CD1c-positive myeloid dendritic cell (primary cell): Measurements from ENCODE around the gene GRIN2C.

ENCODE experiments used
- DNase-seq: peaks from one replicate; pipeline ENCODE4 v3.0.0-alpha.2; 2016; ENCODE audit errors: extremely low spot score

The GRIN2C gene

DNA sequence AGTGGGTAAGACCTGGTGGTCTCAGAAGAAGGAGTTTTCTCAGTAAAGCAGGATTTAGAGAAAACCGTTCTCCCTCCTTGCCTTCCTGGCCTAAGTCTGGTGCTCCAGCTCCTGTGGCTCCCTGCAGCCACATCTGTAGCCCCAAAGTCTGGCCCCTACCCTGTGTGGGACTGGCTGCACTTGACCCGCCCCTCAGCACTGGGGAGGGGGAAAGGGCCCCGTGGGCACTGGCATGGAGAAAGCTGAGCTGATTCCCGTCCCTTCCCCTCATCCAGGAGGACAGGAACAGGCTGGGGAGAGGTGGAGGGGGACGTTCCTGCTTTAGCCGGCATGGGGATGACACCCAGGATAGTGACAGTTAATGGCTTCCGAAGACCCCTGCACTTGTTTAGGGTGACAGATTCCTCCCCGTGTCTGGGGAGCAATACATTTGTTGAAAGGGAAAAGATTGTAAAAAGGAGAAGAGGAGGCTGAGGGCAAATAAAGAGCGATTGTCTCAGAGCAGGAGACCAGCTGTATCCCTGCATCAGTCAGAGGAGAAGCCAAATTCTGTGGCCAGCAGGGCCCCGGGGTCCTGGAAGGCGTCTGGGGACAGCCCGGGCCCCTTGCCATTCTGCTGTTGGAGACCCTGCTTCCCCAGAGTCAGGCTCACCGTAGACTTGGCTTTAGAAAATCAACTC is 37.9 kb downstream of the GRIN2C start:
- no peak for DNase-seq

GRCh38 chr17:74819801-74820436 is 39.8 kb downstream of the GRIN2C start:
- no peak for DNase-seq

DNA sequence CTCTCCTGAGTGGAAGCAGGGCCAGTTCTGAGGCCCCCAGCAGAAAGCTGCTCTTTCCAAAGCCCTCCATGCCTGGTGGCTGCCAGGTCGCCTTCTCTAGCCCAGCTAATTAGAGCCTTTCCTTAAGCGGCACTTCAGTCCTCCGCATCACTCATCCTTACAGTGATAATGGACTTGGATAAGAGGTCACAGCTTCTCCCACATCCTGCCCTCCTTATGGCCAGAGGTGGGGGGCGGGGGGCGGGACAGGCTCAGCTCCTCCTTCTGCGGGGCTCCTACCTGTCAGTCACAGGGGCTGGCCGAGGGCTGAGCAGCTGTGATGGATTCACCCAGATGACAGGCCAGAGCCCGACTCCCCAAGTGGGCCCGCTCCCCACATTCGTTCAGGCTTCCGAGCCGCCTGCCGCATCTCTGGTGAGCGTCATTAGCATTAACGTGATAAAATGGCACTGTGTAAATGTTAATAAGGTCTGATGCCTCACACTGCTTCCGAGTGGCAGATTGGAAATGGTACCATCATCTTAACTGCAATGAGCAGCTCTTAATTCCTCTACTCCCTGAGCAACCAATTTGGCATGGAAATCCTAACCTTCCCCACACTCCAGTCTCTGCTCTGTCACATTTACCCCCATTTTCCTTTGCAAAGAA is 41.3 kb downstream of the GRIN2C start:
- DNase-seq = no peak

DNA sequence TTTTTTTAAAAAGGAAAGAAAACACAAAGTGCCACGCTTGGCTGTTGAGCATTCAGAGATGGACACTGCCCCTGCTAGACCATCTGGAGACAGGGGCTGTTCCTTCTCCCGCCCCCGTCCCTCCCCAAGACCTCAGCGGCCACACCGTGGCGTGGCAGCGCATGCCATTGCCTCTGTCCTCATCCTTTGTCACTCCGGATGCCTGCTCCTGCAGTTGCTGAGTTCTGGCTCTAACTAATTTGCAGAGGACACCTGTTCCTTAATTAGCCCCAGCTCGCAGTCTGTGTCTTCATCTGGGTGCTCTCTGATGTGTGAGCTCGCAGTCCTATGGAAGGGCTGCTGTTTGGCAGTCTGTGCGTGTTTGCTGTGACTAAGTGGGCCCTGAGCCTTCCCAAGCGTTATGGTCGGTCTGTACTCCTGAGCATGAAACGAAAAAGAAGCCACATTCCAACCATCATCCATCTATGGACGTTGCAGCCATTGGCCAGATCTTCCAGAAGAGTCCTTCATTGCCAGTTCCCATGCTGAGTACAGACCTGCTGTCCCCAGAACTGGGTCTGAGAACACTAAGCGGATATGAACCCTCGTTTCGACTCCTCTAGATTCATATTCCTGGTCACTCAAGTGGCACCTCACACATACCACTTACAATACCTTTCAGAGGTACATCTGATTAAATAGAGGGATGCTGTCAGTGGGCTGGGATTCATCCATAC is 42.6 kb downstream of the GRIN2C start:
- no peak for DNase-seq

GRCh38 chr17:74815550-74816370 is 43.9 kb downstream of the GRIN2C start:
- DNase-seq = no peak

- DNase-seq = no peak
Measured at GRCh38 chr17:74815067-74815466, 44.6 kb downstream of the GRIN2C start.

GRCh38 chr17:74814453-74814852 is 45.2 kb downstream of the GRIN2C start:
- no peak for DNase-seq

GRCh38 chr17:74812109-74813009 is 47.3 kb downstream of the GRIN2C start:
- peak; percentile 10 for DNase-seq

- no peak for DNase-seq
Measured at GRCh38 chr17:74810699-74811485, 48.8 kb downstream of the GRIN2C start.

DNA sequence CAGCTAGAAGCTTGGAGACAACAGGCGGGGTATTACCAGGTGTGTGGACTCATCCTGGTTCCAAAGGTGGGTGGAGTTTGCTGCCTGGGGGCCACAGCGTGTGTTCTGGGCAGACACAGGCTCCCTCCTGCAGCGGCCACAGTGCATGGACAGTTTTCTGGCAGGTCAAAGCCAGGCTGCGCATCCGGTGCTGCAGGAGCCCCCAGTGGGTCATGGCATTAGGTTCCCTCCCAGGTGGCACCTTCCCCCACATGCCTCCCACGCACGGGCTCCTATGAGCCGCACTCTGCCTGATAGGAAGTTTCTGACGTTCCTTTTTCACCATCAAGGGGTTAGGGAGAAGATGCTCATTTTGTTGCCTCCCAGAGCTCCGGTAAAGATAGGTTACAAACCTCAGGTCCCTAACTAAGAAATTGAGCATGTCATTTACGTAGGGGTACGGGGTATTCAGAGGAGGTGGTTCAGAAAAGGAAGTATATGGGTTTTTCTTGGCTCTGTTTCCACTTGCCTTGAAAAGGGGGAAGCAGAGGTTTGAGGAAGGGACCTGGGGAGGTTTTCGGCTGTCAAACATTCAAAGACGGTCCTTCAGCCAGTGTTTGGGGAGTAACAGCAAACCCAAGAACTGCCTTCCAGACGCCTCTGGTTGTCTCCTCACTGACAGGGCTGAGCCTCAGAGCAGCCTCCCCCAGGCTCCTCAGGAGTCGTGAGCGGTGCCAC is 50.8 kb downstream of the GRIN2C start:
- DNase-seq = peak; percentile 70

DNA sequence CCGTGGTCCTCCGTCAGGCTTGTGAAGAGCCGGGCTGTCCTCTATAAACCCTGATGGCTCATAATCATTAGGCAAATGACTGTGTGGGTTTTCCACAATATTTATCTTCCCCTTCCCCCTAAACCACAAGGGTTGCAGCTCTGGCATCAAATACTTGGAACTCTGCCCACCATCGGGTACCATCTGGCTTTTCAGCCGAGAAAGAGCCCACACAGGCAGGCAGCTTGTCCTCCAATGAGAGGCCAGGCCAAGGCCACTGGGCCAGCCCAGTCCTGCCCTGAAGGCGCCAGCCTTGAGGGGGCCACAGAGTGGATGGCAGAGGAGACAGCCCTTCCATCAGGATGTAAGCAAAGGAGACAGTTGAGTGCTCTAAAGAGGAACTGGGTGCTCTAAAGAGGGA is 51.8 kb downstream of the GRIN2C start:
- DNase-seq = peak; percentile 14

GRCh38 chr17:74807441-74807840 is 52.2 kb downstream of the GRIN2C start:
- DNase-seq = peak; percentile 29

DNA sequence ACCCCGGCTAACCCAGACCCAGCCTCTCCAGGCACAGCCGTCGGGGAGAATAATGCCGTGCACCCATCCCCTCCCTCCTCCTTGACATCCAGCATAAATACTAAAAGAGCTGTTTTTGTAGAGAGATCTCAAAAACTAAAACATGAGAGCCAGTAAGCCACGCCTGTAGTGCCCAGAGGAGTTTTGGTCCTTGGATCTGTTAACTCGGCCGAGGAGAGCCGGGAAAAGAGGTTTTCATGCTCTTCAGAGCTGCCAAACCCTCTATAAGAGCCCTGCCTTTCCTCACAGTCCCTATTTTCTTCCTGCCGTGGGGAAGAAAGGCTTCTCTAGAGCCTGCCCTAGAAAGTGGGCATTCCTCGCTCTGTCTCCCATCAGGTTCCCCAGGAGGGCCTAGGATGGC is 53.4 kb downstream of the GRIN2C start:
- no peak for DNase-seq

DNA sequence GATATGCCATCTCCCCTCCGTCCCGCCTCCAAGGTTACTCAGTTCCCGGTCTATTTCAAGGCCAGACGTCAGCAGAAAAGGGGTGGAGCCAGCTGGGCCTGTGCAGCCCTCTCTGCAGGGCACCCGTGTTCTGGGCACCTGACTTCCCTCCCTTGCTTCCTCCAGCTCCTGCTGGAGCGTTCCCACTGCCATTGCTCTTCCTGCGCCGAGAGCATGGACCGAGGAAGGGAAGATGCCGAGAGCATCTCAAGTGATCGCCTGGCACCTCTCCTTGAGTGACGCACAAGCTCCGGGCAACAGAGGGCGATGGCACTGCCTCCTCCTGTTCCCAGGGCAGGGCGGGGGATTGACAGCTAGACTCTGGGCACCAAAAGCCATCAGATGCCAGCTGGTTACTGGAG is 54.1 kb downstream of the GRIN2C start:
- DNase-seq = no peak

DNA sequence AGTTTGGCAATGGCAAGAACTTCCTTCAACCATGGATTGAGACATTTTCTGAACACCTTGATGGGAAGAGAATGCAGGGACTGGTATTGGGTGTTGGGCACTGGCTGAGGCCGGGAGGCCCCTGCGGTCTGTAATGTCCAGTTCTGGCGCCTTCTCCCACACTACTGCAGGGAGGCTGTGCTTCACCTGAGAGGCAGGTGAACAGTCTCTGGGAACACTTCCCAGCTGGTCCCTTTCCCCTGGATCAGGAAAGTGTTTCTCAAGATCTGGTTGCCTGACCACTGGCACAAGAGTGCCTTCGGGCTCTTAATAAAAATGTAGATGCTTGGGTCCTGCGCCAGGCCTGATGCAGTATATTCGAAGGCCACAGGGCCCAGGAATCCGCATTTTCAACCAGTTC is 55.0 kb downstream of the GRIN2C start:
- no peak for DNase-seq

- DNase-seq = no peak
Measured at GRCh38 chr17:74803971-74804370, 55.7 kb downstream of the GRIN2C start.

DNA sequence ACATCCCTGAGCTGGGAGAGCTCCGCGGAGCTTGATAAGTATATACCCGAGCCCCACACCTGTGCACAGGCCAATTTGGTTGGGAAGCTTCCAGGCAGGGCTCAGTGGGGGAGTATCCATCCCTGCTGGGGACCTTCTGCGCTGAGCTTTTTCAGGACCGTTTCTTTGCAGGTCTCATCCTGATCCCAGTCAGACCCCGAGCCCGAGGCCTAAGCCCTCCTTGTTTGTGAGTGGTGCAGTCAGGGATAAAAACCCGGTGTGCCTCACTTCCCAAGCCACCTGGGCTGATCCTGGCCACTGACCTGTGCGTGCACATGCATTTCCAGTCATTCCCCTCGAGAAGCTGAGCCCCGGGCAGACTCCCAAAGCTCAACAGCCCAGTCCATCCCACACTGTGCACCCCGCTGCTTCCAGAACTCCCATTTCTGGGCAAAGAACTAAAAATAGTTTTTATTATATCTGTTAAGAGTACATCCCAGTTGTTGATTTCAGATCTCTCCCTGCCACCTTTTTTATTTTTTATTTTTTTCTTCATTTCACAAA is 56.2 kb downstream of the GRIN2C start:
- DNase-seq = no peak

- no peak for DNase-seq
Measured at GRCh38 chr17:74801896-74802295, 57.8 kb downstream of the GRIN2C start.

- DNase-seq = no peak
Measured at GRCh38 chr17:74800531-74800930, 59.2 kb downstream of the GRIN2C start.
